Measurements from ENCODE around the gene CALN1.

- TF ChIP-seq REST (IDR thresholded peaks at IDR 0.05), result no peak
- TF ChIP-seq, protein P1, sequence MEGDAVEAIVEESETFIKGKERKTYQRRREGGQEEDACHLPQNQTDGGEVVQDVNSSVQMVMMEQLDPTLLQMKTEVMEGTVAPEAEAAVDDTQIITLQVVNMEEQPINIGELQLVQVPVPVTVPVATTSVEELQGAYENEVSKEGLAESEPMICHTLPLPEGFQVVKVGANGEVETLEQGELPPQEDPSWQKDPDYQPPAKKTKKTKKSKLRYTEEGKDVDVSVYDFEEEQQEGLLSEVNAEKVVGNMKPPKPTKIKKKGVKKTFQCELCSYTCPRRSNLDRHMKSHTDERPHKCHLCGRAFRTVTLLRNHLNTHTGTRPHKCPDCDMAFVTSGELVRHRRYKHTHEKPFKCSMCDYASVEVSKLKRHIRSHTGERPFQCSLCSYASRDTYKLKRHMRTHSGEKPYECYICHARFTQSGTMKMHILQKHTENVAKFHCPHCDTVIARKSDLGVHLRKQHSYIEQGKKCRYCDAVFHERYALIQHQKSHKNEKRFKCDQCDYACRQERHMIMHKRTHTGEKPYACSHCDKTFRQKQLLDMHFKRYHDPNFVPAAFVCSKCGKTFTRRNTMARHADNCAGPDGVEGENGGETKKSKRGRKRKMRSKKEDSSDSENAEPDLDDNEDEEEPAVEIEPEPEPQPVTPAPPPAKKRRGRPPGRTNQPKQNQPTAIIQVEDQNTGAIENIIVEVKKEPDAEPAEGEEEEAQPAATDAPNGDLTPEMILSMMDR (IDR thresholded peaks at IDR 0.05; ENCODE audit: low read depth, low read length, missing input control), result no peak
- no peak for TF ChIP-seq JUND (IDR thresholded peaks at IDR 0.05)
- no peak for TF ChIP-seq NR2F2 (IDR thresholded peaks at IDR 0.05)
- no peak for TF ChIP-seq RXRA (IDR thresholded peaks at IDR 0.05)
- no peak for TF ChIP-seq HNF4A (conservative IDR thresholded peaks at IDR 0.05)
- TF ChIP-seq MAX (IDR thresholded peaks at IDR 0.05), result no peak
- no peak for TF ChIP-seq TAF1 (conservative IDR thresholded peaks at IDR 0.05)
- TF ChIP-seq RAD21 (IDR thresholded peaks at IDR 0.05), result no peak
- no peak for TF ChIP-seq ZBTB33 (IDR thresholded peaks at IDR 0.05)
- no peak for TF ChIP-seq GABPA (IDR thresholded peaks at IDR 0.05 in 1 of 2, conservative IDR thresholded peaks at IDR 0.05 in 1 of 2)
- TF ChIP-seq SP1 (IDR thresholded peaks at IDR 0.05), result no peak
- TF ChIP-seq HNF4G (IDR thresholded peaks at IDR 0.05), result no peak
Measured at GRCh38 chr7:72405418-72405817, 6.7 kb downstream of the CALN1 start.

Measured in liver (tissue), 3 donors.